H1 (cell line): ENCODE measurements around the gene RXFP4. TPM values are rescaled to one million over a fixed set of nuclear protein-coding genes. Genes with fewer than 3 reads are reported as not detected.

Source experiments
- BRCA1 ChIP-seq: IDR thresholded peaks from 2 replicates; pipeline ENCODE4 v1.6.1; 2012; ENCODE audit warnings: low read depth, low read length, improper control_type of control experiment
- CEBPB ChIP-seq: IDR thresholded peaks from 2 replicates; pipeline ENCODE4 v1.6.1; 2012; ENCODE audit warnings: low read depth, low read length
- FOSL1 ChIP-seq: IDR thresholded peaks from 2 replicates; pipeline ENCODE4 v1.6.1; 2011; ENCODE audit warnings: mild to moderate bottlenecking, low read depth, low read length, moderate library complexity; ENCODE audit not compliant: insufficient read depth
- JUND ChIP-seq: IDR thresholded peaks from 2 replicates; pipeline ENCODE4 v1.6.1; 2011; ENCODE audit warnings: mild to moderate bottlenecking, improper control_type of control experiment, low read length
- SIRT6 ChIP-seq: IDR thresholded peaks from one replicate; pipeline ENCODE4 v1.7.1; 2012; ENCODE audit warnings: low read length, inconsistent platforms
- YY1 ChIP-seq: IDR thresholded peaks from 2 replicates; pipeline ENCODE4 v1.6.1; 2011; ENCODE audit warnings: low read depth, mild to moderate bottlenecking, low read length
- polyA plus RNA-seq, 7 experiments: library from polyadenylated mRNA; depleted of rRNA in 3 of 7; stranded (reverse) in 5 of 7; unstranded in 2 of 7; fragments of >200 nt in 5 of 7; fragments of 200-250 nt in 2 of 7; gene quantifications; 1 replicate in 5 of 7; 2 replicates in 1 of 7; 4 replicates in 1 of 7; pipeline versions ENCODE4 v1.2.1 to v1.2.3, GENCODE V29; 2011 to 2013; ENCODE audit warnings: missing spikeins in 2 of 7, mixed read lengths in 2 of 7
- total RNA-seq: library from RNA; stranded (reverse); fragmentation: NEBNext Ultra II Directional; extraction: Animal tissue kit (Norgen Biotek cat#: 25700); gene quantifications from 2 replicates; pipeline ENCODE4 v1.2.1, GENCODE V29; 2021
- TF ChIP-seq, protein P1 (sequence below): IDR thresholded peaks from 2 replicates; pipeline ENCODE4 v1.6.1; 2011; ENCODE audit warnings: low read depth, mild to moderate bottlenecking, low read length; ENCODE audit not compliant: insufficient read depth
- TF ChIP-seq, protein P2 (sequence below): IDR thresholded peaks from 2 replicates; pipeline ENCODE4 v1.6.1; 2012; ENCODE audit warnings: low read length, inconsistent platforms

Gene RXFP4
- total and polyA plus RNA-seq, 2 of the 8 experiments (the other 6 are each of a cell fraction or from before 2014, with no cell fraction given): not detected

DNA sequence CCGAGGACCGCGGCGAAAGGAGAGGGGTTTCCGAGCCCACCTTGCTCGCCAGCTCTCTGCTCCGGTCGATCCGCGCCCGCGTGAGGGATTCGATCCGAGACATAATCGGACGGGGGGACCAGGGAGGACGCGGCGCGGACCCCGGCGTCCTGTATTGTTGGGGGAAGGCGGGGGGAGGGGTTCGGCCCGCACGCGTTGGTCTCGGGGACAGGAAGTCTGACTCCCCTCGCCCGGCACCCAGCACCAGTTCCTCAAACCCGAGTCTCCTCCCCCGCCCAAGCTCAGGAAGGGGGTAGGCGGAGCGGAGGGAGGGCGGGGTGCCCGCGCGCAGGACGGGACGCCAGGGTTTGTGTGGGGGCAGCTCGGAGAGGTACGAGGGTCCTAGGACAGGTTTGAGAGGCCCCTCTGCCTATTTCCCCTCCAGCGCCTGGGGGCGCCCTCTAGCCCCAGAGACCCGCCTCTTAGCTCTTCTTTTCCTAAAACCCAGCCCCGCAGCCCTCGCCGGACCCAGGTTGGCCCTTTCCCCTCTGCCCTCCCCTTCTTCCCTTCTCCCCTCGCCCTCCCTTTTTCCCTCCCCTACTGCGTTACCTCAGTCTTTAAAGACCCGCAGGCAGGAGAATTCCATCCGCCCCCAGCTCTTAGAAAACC is 37.0 kb downstream of the RXFP4 start, which contains the start of gene ARHGEF2 (continued):
- no peak for TF ChIP-seq SIRT6
- no peak for TF ChIP-seq FOSL1
- 0 out of 2 replicates have a peak, but pooled peaks have one; percentile 5 for TF ChIP-seq CEBPB
- TF ChIP-seq, protein P1, sequence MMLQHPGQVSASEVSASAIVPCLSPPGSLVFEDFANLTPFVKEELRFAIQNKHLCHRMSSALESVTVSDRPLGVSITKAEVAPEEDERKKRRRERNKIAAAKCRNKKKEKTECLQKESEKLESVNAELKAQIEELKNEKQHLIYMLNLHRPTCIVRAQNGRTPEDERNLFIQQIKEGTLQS: no peak
- no peak; the same call in 1 of the 2 replicates for TF ChIP-seq YY1
- TF ChIP-seq JUND: 0 out of 2 replicates have a peak, but pooled peaks have one; percentile 26
- TF ChIP-seq BRCA1: no peak; the same call in 1 of the 2 replicates
- TF ChIP-seq, protein P2, sequence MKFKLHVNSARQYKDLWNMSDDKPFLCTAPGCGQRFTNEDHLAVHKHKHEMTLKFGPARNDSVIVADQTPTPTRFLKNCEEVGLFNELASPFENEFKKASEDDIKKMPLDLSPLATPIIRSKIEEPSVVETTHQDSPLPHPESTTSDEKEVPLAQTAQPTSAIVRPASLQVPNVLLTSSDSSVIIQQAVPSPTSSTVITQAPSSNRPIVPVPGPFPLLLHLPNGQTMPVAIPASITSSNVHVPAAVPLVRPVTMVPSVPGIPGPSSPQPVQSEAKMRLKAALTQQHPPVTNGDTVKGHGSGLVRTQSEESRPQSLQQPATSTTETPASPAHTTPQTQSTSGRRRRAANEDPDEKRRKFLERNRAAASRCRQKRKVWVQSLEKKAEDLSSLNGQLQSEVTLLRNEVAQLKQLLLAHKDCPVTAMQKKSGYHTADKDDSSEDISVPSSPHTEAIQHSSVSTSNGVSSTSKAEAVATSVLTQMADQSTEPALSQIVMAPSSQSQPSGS: no peak
